Prostate gland (tissue), 2 donors: ENCODE results near the gene C1QC. TPM values are rescaled to one million over a fixed set of nuclear protein-coding genes. Genes with fewer than 3 reads are reported as not detected.

ENCODE experiments used
- DNase-seq: peaks from one replicate; pipeline ENCODE4 v3.0.0-alpha.2; 2019; ENCODE audit warnings: low spot score
- H3K27ac ChIP-seq, 2 donors: fragments of 200-600 bp; sonication (generic); 2 replicates each; pipeline ENCODE4 v1.5.1; 2017 to 2019
- H3K27me3 ChIP-seq: fragments of 200-600 bp; sonication (generic); replicated peaks from 2 replicates; pipeline ENCODE4 v1.5.1; 2019; ENCODE audit not compliant: insufficient read depth
- H3K36me3 ChIP-seq, 2 donors: fragments of 200-600 bp; sonication (generic); 1 replicate in 1 of 2; 2 replicates in 1 of 2; pipeline versions ENCODE4 v1.5.1 to v1.8.1; 2017 to 2019
- H3K4me1 ChIP-seq: fragments of 200-600 bp; sonication (generic); replicated peaks from 2 replicates; pipeline ENCODE4 v1.5.1; 2019
- H3K4me3 ChIP-seq, 2 donors: fragments of 200-600 bp; sonication (generic); 2 replicates each; pipeline ENCODE4 v1.5.1; 2017 to 2019
- H3K9me3 ChIP-seq: fragments of 200-600 bp; sonication (generic); 2 replicates; pipeline ENCODE4 v1.5.1; 2017
- CTCF ChIP-seq, 4 experiments: fragments of 200-600 bp in 2 of 4; fragments of 450-650 bp in 2 of 4; sonication (generic) in 2 of 4; IDR thresholded peaks; 1 replicate in 3 of 4; 2 replicates in 1 of 4; pipeline ENCODE4 v1.5.1; 2016 to 2019; ENCODE audit warnings: antibody characterized with exemption in 4 of 4, mild to moderate bottlenecking in 2 of 4, moderate library complexity in 2 of 4
- POLR2A ChIP-seq: fragments of 450-650 bp; IDR thresholded peaks from one replicate; pipeline ENCODE4 v1.6.1; 2016; ENCODE audit warnings: antibody characterized with exemption, mild to moderate bottlenecking
- POLR2AphosphoS5 ChIP-seq: sonication (generic); formaldehyde crosslinking; IDR thresholded peaks from one replicate; pipeline ENCODE4 v1.6.1; 2017; ENCODE audit warnings: antibody characterized with exemption
- WGBS: methylation state at CpG from one replicate; pipeline ENCODE4 v1.1.5; 2018; 5-methylcytosine and 5-hydroxymethylcytosine counted together
- intact Hi-C: fragments of 100-400 bp; cut with DNase I; formaldehyde crosslinking; loops from one replicate; pipeline ENCODE4 v1.14.2; 2022
- total RNA-seq, 2 donors: library from RNA; depleted of rRNA; stranded (reverse); fragments of >200 nt; gene quantifications; one replicate each; pipeline ENCODE4 v1.1.0, GENCODE V29; 2016

Gene C1QC
- total RNA-seq, 2 donors from 2014 or later = 54.8 to 76.9 TPM

- no peaks in the 10 kb centered on the region for H3K36me3 ChIP-seq
- TF ChIP-seq POLR2A (no peak), CTCF (IDR thresholded peaks at IDR 0.05) (no peak), POLR2AphosphoS5 (no peak)
- H3K9me3 ChIP-seq = no peaks in the 10 kb centered on the region
- H3K4me3 ChIP-seq = no peak overlapping the region
- intact Hi-C loops = no loop called here
- 84% methylated on average over 23 of the region's 23 CpGs for WGBS
- H3K4me1 ChIP-seq = no peaks in the 10 kb centered on the region
- no peak for DNase-seq
- no peak overlapping the region for H3K27ac ChIP-seq
- no peaks in the 10 kb centered on the region for H3K27me3 ChIP-seq
These were observed 4.8 kb upstream of the C1QC start for GRCh38 chr1:22638476-22639234.

GRCh38 chr1:22639286-22639685, 4.1 kb upstream of the C1QC start:
- no peaks in the 10 kb centered on the region for H3K4me1 ChIP-seq
- no peaks in the 10 kb centered on the region for H3K9me3 ChIP-seq
- H3K27ac ChIP-seq = no peak overlapping the region
- 42% methylated on average over 8 of the region's 8 CpGs for whole genome bisulfite sequencing
- no peaks in the 10 kb centered on the region for H3K36me3 ChIP-seq
- H3K27me3 ChIP-seq = no peaks in the 10 kb centered on the region
- TF ChIP-seq CTCF (IDR thresholded peaks at IDR 0.05) = no peak
- TF ChIP-seq POLR2A = no peak
- TF ChIP-seq POLR2AphosphoS5 = no peak
- intact Hi-C loops = no loop called here
- no peak overlapping the region for H3K4me3 ChIP-seq
- DNase-seq = no peak

- no peak for DNase-seq
- WGBS = 62% methylated on average over 8 of the region's 8 CpGs
- no peak for TF ChIP-seq POLR2AphosphoS5
- TF ChIP-seq CTCF (IDR thresholded peaks at IDR 0.05) = no peak
- no peak for TF ChIP-seq POLR2A
- Histone ChIP-seq H3K4me1 (no peaks in the 10 kb centered on the region), H3K27me3 (no peaks in the 10 kb centered on the region), H3K27ac (no peak overlapping the region), H3K36me3 (no peaks in the 10 kb centered on the region), H3K9me3 (no peaks in the 10 kb centered on the region), H3K4me3 (no peak overlapping the region)
- intact Hi-C loops = loop anchor here (2.0 to 10.0 kb wide), 2 partner anchors 112 to 536 kb away; no protein-coding TSS in a partner anchor
These were observed 2.2 kb upstream of the C1QC start for GRCh38 chr1:22641247-22641646.

- Histone ChIP-seq H3K36me3 (no peaks in the 10 kb centered on the region), H3K27ac (no peak overlapping the region), H3K27me3 (no peaks in the 10 kb centered on the region), H3K4me1 (no peaks in the 10 kb centered on the region), H3K9me3 (no peaks in the 10 kb centered on the region), H3K4me3 (no peak overlapping the region)
- 10% methylated on average over 18 of the region's 18 CpGs for WGBS
- intact Hi-C loops = loop anchor here (1.0 to 10.0 kb wide), 3 partner anchors 113 to 537 kb away; no protein-coding TSS in a partner anchor
- DNase-seq = peak; percentile 77
- no peak for TF ChIP-seq POLR2A
- peak; percentile 78 to 97 (median 94) for TF ChIP-seq CTCF (IDR thresholded peaks at IDR 0.05)
- peak; percentile 39 for TF ChIP-seq POLR2AphosphoS5
These were observed 1.4 kb upstream of the C1QC start for GRCh38 chr1:22641906-22642636.
